ENCODE data around the gene ABHD17B. TPM values are rescaled to one million over a fixed set of nuclear protein-coding genes. Genes with fewer than 3 reads are reported as not detected.

Gene ABHD17B
- total RNA-seq, 4 donors from 2014 or later = 18.3 to 23.5 (median 19.5) TPM

GRCh38 chr9:71915495-71915894, 4.5 kb upstream of the ABHD17B start:
- no peak for TF ChIP-seq CTCF (IDR thresholded peaks at IDR 0.05)
- ATAC-seq (ENCODE audit: low FRiP score) (no peak), DNase-seq (ENCODE audit: low spot score) (no peak)

DNA sequence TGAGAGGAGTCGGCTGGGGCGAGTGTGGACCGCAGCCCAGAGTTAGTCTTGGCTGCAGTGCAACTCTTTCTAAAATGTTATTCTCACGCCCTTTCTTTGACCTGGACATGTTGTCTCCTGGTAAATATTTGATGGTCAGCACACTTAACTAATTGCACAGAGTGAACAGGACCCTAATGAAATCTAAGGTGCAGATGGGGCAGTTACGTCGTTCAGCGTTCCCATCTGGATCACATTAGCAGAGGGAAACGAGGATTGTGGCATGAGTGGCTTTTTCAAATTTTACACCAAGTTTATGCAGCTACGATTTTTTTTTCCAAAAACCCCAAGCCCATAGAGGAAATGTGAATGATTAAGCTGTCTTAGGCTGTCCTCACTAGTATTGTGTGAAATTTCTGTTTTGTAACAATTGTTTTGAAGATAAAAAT, 929 bp upstream of the ABHD17B start:
- TF ChIP-seq CTCF (IDR thresholded peaks at IDR 0.05) = no peak
- ATAC-seq (ENCODE audit: low FRiP score) (no peak), DNase-seq (ENCODE audit: low spot score) (no peak)

GRCh38 chr9:71910650-71911060, 338 bp downstream of the ABHD17B start:
- no peak for TF ChIP-seq CTCF (IDR thresholded peaks at IDR 0.05)
- DNase-seq (ENCODE audit: low spot score) (no peak), ATAC-seq (ENCODE audit: low FRiP score) (peak; percentile 31)

GRCh38 chr9:71909887-71910649, 925 bp downstream of the ABHD17B start:
- no peak for TF ChIP-seq CTCF (IDR thresholded peaks at IDR 0.05)
- ATAC-seq (ENCODE audit: low FRiP score) (peak; percentile 13), DNase-seq (ENCODE audit: low spot score) (peak; percentile 28)

- no peak for TF ChIP-seq CTCF (IDR thresholded peaks at IDR 0.05)
- ATAC-seq (ENCODE audit: low FRiP score) (no peak), DNase-seq (ENCODE audit: low spot score) (no peak)
These were observed 2.2 kb downstream of the ABHD17B start for GRCh38 chr9:71908825-71909224.

DNA sequence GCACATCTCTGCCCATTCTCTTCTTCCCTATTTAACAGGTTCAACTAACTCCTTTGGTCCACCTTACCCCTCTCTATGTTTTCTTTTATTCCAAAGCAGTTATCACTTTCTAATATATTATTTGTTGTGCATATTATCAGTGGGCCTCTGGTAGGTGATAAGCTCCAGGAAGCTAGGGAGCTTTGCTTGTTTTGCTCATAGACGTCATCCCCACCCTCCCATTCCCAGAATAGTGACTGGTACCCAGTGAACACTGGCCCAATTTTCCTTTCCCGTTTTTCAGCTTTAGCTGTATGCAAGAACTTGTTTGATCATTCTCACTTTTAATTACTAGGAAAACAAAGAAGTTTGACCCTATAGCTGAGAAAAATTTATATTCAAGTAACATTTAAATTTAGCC, 6.9 kb downstream of the ABHD17B start:
- TF ChIP-seq CTCF (IDR thresholded peaks at IDR 0.05) = no peak
- ATAC-seq (ENCODE audit: low FRiP score) (no peak), DNase-seq (ENCODE audit: low spot score) (no peak)
